ENCODE measurements around the gene ARHGEF38.

Gene ARHGEF38

GRCh38 chr4:105556206-105556605, 3.8 kb downstream of the ARHGEF38 start:
- no peak for DNase-seq (ENCODE audit: low read depth)
- TF ChIP-seq, protein P1, sequence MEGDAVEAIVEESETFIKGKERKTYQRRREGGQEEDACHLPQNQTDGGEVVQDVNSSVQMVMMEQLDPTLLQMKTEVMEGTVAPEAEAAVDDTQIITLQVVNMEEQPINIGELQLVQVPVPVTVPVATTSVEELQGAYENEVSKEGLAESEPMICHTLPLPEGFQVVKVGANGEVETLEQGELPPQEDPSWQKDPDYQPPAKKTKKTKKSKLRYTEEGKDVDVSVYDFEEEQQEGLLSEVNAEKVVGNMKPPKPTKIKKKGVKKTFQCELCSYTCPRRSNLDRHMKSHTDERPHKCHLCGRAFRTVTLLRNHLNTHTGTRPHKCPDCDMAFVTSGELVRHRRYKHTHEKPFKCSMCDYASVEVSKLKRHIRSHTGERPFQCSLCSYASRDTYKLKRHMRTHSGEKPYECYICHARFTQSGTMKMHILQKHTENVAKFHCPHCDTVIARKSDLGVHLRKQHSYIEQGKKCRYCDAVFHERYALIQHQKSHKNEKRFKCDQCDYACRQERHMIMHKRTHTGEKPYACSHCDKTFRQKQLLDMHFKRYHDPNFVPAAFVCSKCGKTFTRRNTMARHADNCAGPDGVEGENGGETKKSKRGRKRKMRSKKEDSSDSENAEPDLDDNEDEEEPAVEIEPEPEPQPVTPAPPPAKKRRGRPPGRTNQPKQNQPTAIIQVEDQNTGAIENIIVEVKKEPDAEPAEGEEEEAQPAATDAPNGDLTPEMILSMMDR (conservative IDR thresholded peaks at IDR 0.05; ENCODE audit: low read depth, low read length): no peak
- no peak overlapping the region for H3K4me3 ChIP-seq (ENCODE audit: low read depth, low read length)

DNA sequence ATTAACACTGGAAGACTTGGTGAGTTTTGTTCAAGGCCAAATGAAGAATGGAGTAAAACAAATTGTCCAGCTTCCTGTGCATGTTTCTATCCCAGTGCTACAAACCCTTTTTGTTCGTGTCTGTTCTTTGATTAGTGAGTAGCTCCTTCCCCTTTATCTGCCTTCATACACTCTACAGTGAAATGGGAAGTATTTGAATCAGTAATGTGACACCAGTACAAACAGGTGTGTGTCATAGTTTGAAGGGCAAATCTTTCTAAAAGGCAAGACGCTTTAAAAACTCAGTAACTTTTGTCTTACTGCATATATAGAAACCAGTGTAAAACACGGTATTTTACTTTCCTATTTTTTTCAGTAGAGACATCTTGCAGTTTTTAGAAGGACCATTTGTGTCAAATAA, 5.9 kb downstream of the ARHGEF38 start:
- DNase-seq (ENCODE audit: low read depth): no peak
- H3K4me3 ChIP-seq (ENCODE audit: low read depth, low read length): no peak overlapping the region
- TF ChIP-seq, protein P1 (conservative IDR thresholded peaks at IDR 0.05; ENCODE audit: low read depth, low read length): no peak

DNA sequence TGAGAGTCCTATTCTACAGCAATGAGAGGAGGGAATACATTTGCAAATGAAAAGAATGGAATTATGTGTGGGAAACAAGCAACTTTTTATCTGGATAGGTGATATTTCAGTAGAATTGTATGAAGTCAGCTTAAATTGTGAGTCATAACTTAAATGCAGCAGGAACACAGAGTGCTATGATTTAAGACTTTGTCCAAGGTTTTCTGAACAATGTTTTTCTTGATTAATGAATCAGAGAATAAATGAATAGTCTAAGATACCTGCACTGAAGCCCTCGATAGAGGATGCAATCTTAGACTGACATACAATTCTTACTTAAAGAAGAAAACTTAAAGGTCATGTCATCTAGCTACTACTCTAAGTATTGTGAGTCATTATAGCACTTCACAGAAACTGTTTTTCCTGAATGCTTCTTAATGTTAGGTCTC, 8.0 kb downstream of the ARHGEF38 start:
- DNase-seq (ENCODE audit: low read depth): peak; percentile 5
- TF ChIP-seq, protein P1 (conservative IDR thresholded peaks at IDR 0.05; ENCODE audit: low read depth, low read length): no peak
- no peak overlapping the region for H3K4me3 ChIP-seq (ENCODE audit: low read depth, low read length)

- TF ChIP-seq, protein P1 (conservative IDR thresholded peaks at IDR 0.05; ENCODE audit: low read depth, low read length): no peak
- no peak for DNase-seq (ENCODE audit: low read depth)
- no peak overlapping the region for H3K4me3 ChIP-seq (ENCODE audit: low read depth, low read length)
Measured at GRCh38 chr4:105563352-105563751, 10.9 kb downstream of the ARHGEF38 start.

DNA sequence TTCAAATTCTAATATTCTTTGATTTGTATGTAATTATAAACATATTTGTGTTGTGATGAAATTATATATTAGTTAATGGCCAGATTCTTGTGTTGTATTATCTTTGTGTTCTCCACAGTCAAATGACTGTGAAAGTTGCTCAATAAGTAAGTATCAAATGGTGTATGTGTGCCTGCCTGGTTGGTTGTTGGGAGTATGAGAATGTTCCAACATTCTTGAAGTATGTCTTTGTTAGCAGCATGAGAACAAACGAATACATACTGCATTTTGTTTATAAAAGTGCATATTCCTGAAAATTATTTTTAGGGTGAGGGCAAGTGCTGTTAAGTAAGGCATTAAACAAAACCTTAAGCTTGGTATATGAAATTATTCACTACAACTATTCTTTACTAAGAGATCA, 16.2 kb downstream of the ARHGEF38 start:
- H3K4me3 ChIP-seq (ENCODE audit: low read depth, low read length): no peak overlapping the region
- DNase-seq (ENCODE audit: low read depth): peak; percentile 8
- TF ChIP-seq, protein P1 (conservative IDR thresholded peaks at IDR 0.05; ENCODE audit: low read depth, low read length): no peak

- no peak overlapping the region for H3K4me3 ChIP-seq (ENCODE audit: low read depth, low read length)
- no peak for DNase-seq (ENCODE audit: low read depth)
- TF ChIP-seq, protein P1 (conservative IDR thresholded peaks at IDR 0.05; ENCODE audit: low read depth, low read length): no peak
Measured at GRCh38 chr4:105569057-105569865, 16.8 kb downstream of the ARHGEF38 start.

- no peak overlapping the region for H3K4me3 ChIP-seq (ENCODE audit: low read depth, low read length)
- DNase-seq (ENCODE audit: low read depth): no peak
- TF ChIP-seq, protein P1 (conservative IDR thresholded peaks at IDR 0.05; ENCODE audit: low read depth, low read length): no peak
Measured at GRCh38 chr4:105569866-105570236, 17.4 kb downstream of the ARHGEF38 start.
